IMR-90 (cell line): ENCODE measurements around the gene HOXB2.

Source experiments
- CEBPB ChIP-seq: IDR thresholded peaks from 2 replicates; pipeline ENCODE4 v1.6.1; 2012; ENCODE audit warnings: low read depth, low read length, improper control_type of control experiment
- TF ChIP-seq, protein P1 (sequence below): conservative IDR thresholded peaks from 2 replicates; pipeline ENCODE4 v1.5.1; 2012; ENCODE audit warnings: mild to moderate bottlenecking, low read depth, low read length, improper control_type of control experiment

- TF ChIP-seq, protein P1, sequence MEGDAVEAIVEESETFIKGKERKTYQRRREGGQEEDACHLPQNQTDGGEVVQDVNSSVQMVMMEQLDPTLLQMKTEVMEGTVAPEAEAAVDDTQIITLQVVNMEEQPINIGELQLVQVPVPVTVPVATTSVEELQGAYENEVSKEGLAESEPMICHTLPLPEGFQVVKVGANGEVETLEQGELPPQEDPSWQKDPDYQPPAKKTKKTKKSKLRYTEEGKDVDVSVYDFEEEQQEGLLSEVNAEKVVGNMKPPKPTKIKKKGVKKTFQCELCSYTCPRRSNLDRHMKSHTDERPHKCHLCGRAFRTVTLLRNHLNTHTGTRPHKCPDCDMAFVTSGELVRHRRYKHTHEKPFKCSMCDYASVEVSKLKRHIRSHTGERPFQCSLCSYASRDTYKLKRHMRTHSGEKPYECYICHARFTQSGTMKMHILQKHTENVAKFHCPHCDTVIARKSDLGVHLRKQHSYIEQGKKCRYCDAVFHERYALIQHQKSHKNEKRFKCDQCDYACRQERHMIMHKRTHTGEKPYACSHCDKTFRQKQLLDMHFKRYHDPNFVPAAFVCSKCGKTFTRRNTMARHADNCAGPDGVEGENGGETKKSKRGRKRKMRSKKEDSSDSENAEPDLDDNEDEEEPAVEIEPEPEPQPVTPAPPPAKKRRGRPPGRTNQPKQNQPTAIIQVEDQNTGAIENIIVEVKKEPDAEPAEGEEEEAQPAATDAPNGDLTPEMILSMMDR, result no peak
- TF ChIP-seq CEBPB, result no peak
These were observed 22.8 kb downstream of the HOXB2 start for GRCh38 chr17:48522031-48522653.
